ENCODE measurements around the gene ZNF669. TPM values are rescaled to one million over a fixed set of nuclear protein-coding genes. Genes with fewer than 3 reads are reported as not detected.

The ZNF669 gene
- polyA plus RNA-seq, 3 donors: 5.1 to 8.9 (median 8.9) TPM

- Histone ChIP-seq H3K4me3 (replicated peaks in 1 of 3; ENCODE audit: low read depth in 2 of 3, low read length in 3 of 3) (no peak overlapping the region), H4K20me1 (ENCODE audit: insufficient read depth, low read length) (no peaks in the 10 kb centered on the region), H3K27ac (ENCODE audit: low read depth in 1 of 2, low read length in 2 of 2) (no peak overlapping the region), H3K4me1 (ENCODE audit: control insufficient read depth in 1 of 2, insufficient read depth in 2 of 2, low read length in 2 of 2) (no peaks in the 10 kb centered on the region), H3K79me2 (ENCODE audit: insufficient read depth, low read length) (no peaks in the 10 kb centered on the region), H2AFZ (ENCODE audit: insufficient read depth, low read depth, low read length, poor library complexity, severe bottlenecking) (no peak overlapping the region), H3K9me3 (replicated peaks in 1 of 2; ENCODE audit: control insufficient read depth in 1 of 2, insufficient read depth in 1 of 2, low read length in 2 of 2) (peaks cover 7 to 24% of the 10 kb centered on the region in 2 donors), H3K9ac (ENCODE audit: insufficient read depth, low read length, poor library complexity, severe bottlenecking) (no peak overlapping the region), H3K36me3 (replicated peaks in 1 of 2; ENCODE audit: control insufficient read depth in 1 of 2, insufficient read depth in 2 of 2, low read length in 2 of 2) (no peaks in the 10 kb centered on the region), H3K4me2 (replicated peaks; ENCODE audit: extremely low read depth, low read length, poor library complexity, severe bottlenecking) (no peak overlapping the region), H3K27me3 (ENCODE audit: control insufficient read depth in 2 of 2, insufficient read depth in 2 of 2, low read length in 2 of 2) (no peaks in the 10 kb centered on the region)
- Mint-ChIP-seq H3K27me3 (ENCODE audit: low read depth in 3 of 3) (peaks cover 4 to 13% (median 5%) of the 10 kb centered on the region in 3 donors), H3K9me3 (peaks cover 0 to 37% (median 26%) of the 10 kb centered on the region in 7 donors), H3K4me1 (no peaks in the 10 kb centered on the region), H3K27ac (peak overlapping the region in 1 of 7 donors; percentile 36), H3K36me3 (no peaks in the 10 kb centered on the region), H3K4me3 (no peak overlapping the region)
- intact Hi-C loops (cut with micrococcal nuclease): no loop called here
- TF ChIP-seq, protein P1, sequence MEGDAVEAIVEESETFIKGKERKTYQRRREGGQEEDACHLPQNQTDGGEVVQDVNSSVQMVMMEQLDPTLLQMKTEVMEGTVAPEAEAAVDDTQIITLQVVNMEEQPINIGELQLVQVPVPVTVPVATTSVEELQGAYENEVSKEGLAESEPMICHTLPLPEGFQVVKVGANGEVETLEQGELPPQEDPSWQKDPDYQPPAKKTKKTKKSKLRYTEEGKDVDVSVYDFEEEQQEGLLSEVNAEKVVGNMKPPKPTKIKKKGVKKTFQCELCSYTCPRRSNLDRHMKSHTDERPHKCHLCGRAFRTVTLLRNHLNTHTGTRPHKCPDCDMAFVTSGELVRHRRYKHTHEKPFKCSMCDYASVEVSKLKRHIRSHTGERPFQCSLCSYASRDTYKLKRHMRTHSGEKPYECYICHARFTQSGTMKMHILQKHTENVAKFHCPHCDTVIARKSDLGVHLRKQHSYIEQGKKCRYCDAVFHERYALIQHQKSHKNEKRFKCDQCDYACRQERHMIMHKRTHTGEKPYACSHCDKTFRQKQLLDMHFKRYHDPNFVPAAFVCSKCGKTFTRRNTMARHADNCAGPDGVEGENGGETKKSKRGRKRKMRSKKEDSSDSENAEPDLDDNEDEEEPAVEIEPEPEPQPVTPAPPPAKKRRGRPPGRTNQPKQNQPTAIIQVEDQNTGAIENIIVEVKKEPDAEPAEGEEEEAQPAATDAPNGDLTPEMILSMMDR (IDR thresholded peaks at IDR 0.05): no peak
- DNase-seq: no peak
- WGBS (ENCODE audit: insufficient coverage): 96% methylated on average over 22 of the region's 22 CpGs
Measured at GRCh38 chr1:247119600-247120407, 15.6 kb upstream of the ZNF669 start.

DNA sequence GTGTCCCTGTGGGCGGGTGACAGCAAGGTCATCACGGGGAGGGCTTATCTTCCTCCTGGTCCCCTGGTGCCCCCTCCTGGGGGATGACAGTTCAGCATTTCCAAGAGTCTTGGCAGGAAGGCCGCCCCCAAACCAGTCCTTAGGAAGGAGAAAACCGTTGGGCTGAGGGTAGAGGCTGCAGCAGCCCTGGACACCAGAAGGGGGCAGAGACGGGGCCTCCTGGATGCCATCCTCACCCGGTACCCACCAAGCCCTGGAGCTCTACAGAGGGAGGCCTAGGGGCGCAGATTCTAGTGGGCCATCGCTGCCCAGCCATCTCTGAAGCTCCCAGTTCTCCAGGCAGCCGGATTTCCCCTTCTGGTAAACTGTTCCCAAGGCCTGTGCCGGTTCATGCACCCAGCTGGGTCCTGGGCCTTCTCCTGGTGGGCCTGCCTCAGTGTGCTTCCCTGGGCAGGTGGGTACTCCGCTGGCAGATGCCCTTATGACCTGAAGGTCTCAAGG, 14.8 kb upstream of the ZNF669 start:
- Histone ChIP-seq H3K4me2 (replicated peaks; ENCODE audit: extremely low read depth, low read length, poor library complexity, severe bottlenecking) (no peak overlapping the region), H4K20me1 (ENCODE audit: insufficient read depth, low read length) (no peaks in the 10 kb centered on the region), H3K27me3 (ENCODE audit: control insufficient read depth in 2 of 2, insufficient read depth in 2 of 2, low read length in 2 of 2) (peaks cover 0 to 7% of the 10 kb centered on the region in 2 donors), H3K36me3 (replicated peaks in 1 of 2; ENCODE audit: control insufficient read depth in 1 of 2, insufficient read depth in 2 of 2, low read length in 2 of 2) (no peaks in the 10 kb centered on the region), H3K9ac (ENCODE audit: insufficient read depth, low read length, poor library complexity, severe bottlenecking) (no peak overlapping the region), H2AFZ (ENCODE audit: insufficient read depth, low read depth, low read length, poor library complexity, severe bottlenecking) (no peak overlapping the region), H3K4me3 (replicated peaks in 1 of 3; ENCODE audit: low read depth in 2 of 3, low read length in 3 of 3) (no peak overlapping the region), H3K4me1 (ENCODE audit: control insufficient read depth in 1 of 2, insufficient read depth in 2 of 2, low read length in 2 of 2) (no peaks in the 10 kb centered on the region), H3K27ac (ENCODE audit: low read depth in 1 of 2, low read length in 2 of 2) (no peak overlapping the region), H3K79me2 (ENCODE audit: insufficient read depth, low read length) (no peaks in the 10 kb centered on the region), H3K9me3 (replicated peaks in 1 of 2; ENCODE audit: control insufficient read depth in 1 of 2, insufficient read depth in 1 of 2, low read length in 2 of 2) (peaks cover 7 to 17% of the 10 kb centered on the region in 2 donors)
- intact Hi-C loops (cut with micrococcal nuclease): no loop called here
- H3K9me3 Mint-ChIP-seq: peaks cover 0 to 29% (median 19%) of the 10 kb centered on the region in 7 donors
- H3K4me1 Mint-ChIP-seq: no peaks in the 10 kb centered on the region
- TF ChIP-seq, protein P1 (IDR thresholded peaks at IDR 0.05): peak; percentile 17
- H3K27me3 Mint-ChIP-seq (ENCODE audit: low read depth in 3 of 3): peaks cover 7 to 16% (median 13%) of the 10 kb centered on the region in 3 donors
- 69% methylated on average over 11 of the region's 11 CpGs for WGBS (ENCODE audit: insufficient coverage)
- H3K4me3 Mint-ChIP-seq: no peak overlapping the region
- peak; percentile 10 to 43 (median 23) for DNase-seq
- peak overlapping the region in 2 of 7 donors; percentile 11 to 36 for H3K27ac Mint-ChIP-seq
- H3K36me3 Mint-ChIP-seq: no peaks in the 10 kb centered on the region
